IMR-90 (cell line): ENCODE data around the gene RASGRF1.

Experiments
- BHLHE40 ChIP-seq: fragments of 150-350 bp; IDR thresholded peaks from 2 replicates; pipeline ENCODE4 v1.6.1; 2016; ENCODE audit warnings: mild to moderate bottlenecking, low read depth, low read length
- CEBPB ChIP-seq: IDR thresholded peaks from 2 replicates; pipeline ENCODE4 v1.6.1; 2012; ENCODE audit warnings: low read depth, low read length, improper control_type of control experiment
- FOS ChIP-seq: fragments of 150-350 bp; IDR thresholded peaks from 2 replicates; pipeline ENCODE4 v1.6.1; 2016; ENCODE audit warnings: low read depth, low read length
- MAZ ChIP-seq: IDR thresholded peaks from 2 replicates; pipeline ENCODE4 v1.6.1; 2012; ENCODE audit warnings: low read depth, mild to moderate bottlenecking, low read length, improper control_type of control experiment, moderate library complexity, borderline replicate concordance
- NFE2L2 ChIP-seq: fragments of 150-350 bp; IDR thresholded peaks from 2 replicates; pipeline ENCODE4 v1.6.1; 2016; ENCODE audit warnings: low read depth, mild to moderate bottlenecking, low read length
- POLR2A ChIP-seq: IDR thresholded peaks from 2 replicates; pipeline ENCODE4 v1.6.1; 2012; ENCODE audit warnings: mild to moderate bottlenecking, low read depth, low read length
- RCOR1 ChIP-seq: IDR thresholded peaks from 2 replicates; pipeline ENCODE4 v1.6.1; 2012; ENCODE audit warnings: mild to moderate bottlenecking, low read length, improper control_type of control experiment; ENCODE audit not compliant: insufficient replicate concordance
- TF ChIP-seq, protein P1 (sequence below): conservative IDR thresholded peaks from 2 replicates; pipeline ENCODE4 v1.5.1; 2012; ENCODE audit warnings: mild to moderate bottlenecking, low read depth, low read length, improper control_type of control experiment

DNA sequence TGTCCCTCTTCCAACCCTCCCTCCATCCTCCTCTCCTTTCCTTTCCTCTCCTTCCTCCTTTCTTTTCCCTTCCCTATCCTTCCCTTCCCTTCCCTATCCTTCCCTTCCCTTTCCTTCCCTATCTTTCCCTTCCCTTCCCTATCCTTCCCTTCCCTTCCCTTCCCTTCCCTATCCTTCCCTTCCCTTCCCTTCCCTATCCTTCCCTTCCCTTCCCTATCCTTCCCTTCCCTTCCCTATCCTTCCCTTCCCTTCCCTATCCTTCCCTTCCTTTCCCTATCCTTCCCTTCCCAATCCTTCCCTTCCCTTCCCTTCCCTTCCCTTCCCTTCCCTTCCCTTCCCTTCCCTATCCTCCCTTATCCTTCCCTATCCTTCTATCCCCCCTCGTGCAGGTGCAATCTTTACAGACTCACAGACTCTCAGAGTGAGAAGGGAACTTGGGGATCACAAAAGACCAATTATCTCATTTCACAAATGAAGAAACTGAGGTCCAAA lies 31.5 kb downstream of the RASGRF1 start:
- TF ChIP-seq, protein P1, sequence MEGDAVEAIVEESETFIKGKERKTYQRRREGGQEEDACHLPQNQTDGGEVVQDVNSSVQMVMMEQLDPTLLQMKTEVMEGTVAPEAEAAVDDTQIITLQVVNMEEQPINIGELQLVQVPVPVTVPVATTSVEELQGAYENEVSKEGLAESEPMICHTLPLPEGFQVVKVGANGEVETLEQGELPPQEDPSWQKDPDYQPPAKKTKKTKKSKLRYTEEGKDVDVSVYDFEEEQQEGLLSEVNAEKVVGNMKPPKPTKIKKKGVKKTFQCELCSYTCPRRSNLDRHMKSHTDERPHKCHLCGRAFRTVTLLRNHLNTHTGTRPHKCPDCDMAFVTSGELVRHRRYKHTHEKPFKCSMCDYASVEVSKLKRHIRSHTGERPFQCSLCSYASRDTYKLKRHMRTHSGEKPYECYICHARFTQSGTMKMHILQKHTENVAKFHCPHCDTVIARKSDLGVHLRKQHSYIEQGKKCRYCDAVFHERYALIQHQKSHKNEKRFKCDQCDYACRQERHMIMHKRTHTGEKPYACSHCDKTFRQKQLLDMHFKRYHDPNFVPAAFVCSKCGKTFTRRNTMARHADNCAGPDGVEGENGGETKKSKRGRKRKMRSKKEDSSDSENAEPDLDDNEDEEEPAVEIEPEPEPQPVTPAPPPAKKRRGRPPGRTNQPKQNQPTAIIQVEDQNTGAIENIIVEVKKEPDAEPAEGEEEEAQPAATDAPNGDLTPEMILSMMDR = no peak
- TF ChIP-seq POLR2A (no peak), MAZ (no peak), NFE2L2 (no peak), RCOR1 (no peak), CEBPB (no peak), FOS (no peak), BHLHE40 (no peak)
